HepG2 (cell line): ENCODE results near the gene TBRG4.

Experiments
- ATF6 ChIP-seq: sonication (generic); formaldehyde crosslinking; conservative IDR thresholded peaks from 2 replicates; pipeline ENCODE4 v1.4.0; 2020; ENCODE audit warnings: missing genetic modification reagents
- ATF7-NPFF ChIP-seq: sonication (generic); formaldehyde crosslinking; IDR thresholded peaks from 2 replicates; pipeline ENCODE4 v1.8.1; 2023; ENCODE audit warnings: mild to moderate bottlenecking, low read depth, missing genetic modification reagents, moderate library complexity
- CTCF ChIP-seq: sonication (generic); formaldehyde crosslinking; IDR thresholded peaks from 2 replicates; pipeline ENCODE4 v1.5.0; 2020; ENCODE audit warnings: mild to moderate bottlenecking, missing genetic modification reagents, moderate library complexity
- FOXK1 ChIP-seq: sonication (generic); formaldehyde crosslinking; IDR thresholded peaks from 2 replicates; pipeline ENCODE4 v1.4.0; 2020; ENCODE audit warnings: low read depth, missing genetic modification reagents, borderline replicate concordance
- GABPA ChIP-seq, 2 experiments: IDR thresholded peaks; 2 replicates each; pipeline ENCODE4 v1.6.1; 2011 to 2016; ENCODE audit warnings: low read depth in 2 of 2, low read length in 1 of 2, missing biosample characterization in 1 of 2, missing genetic modification characterization in 1 of 2
- PAXIP1 ChIP-seq: sonication (generic); formaldehyde crosslinking; conservative IDR thresholded peaks from 2 replicates; pipeline ENCODE4 v1.4.0; 2020; ENCODE audit warnings: mild to moderate bottlenecking, missing genetic modification reagents, moderate library complexity
- THAP8 ChIP-seq: sonication (generic); formaldehyde crosslinking; IDR thresholded peaks from 2 replicates; pipeline ENCODE4 v1.5.1; 2020; ENCODE audit warnings: missing genetic modification reagents, mild to moderate bottlenecking, borderline replicate concordance
- USF2 ChIP-seq, 2 experiments: sonication (generic) in 1 of 2; formaldehyde crosslinking in 1 of 2; IDR thresholded peaks; 2 replicates each; pipeline versions ENCODE4 v1.5.1 to v1.6.1; 2011 to 2020; ENCODE audit warnings: borderline replicate concordance in 1 of 2, low read depth in 1 of 2, low read length in 1 of 2, mild to moderate bottlenecking in 1 of 2, missing genetic modification reagents in 1 of 2, moderate library complexity in 1 of 2
- ZFP36L1 ChIP-seq: sonication (generic); formaldehyde crosslinking; IDR thresholded peaks from 2 replicates; pipeline ENCODE4 v1.8.0; 2022; ENCODE audit warnings: mild to moderate bottlenecking, missing genetic modification reagents, moderate library complexity
- ZNF589 ChIP-seq: sonication (generic); formaldehyde crosslinking; conservative IDR thresholded peaks from 2 replicates; pipeline ENCODE4 v1.8.0; 2022; ENCODE audit warnings: mild to moderate bottlenecking, moderate library complexity, missing genetic modification reagents
- ZNF839 ChIP-seq: sonication (generic); formaldehyde crosslinking; IDR thresholded peaks from 2 replicates; pipeline ENCODE4 v1.4.0; 2020; ENCODE audit warnings: missing genetic modification reagents, mild to moderate bottlenecking, borderline replicate concordance

GRCh38 chr7:45088146-45088701 lies 23.3 kb downstream of the TBRG4 start:
- no peak for TF ChIP-seq THAP8
- TF ChIP-seq ATF7-NPFF (CRISPR knock-in tag) = no peak
- TF ChIP-seq ATF6 (CRISPR knock-in tag) = no peak
- no peak for TF ChIP-seq ZNF589
- no peak for TF ChIP-seq ZNF839 (CRISPR knock-in tag)
- TF ChIP-seq CTCF (CRISPR knock-in tag) = no peak
- no peak for TF ChIP-seq GABPA (IDR thresholded peaks at IDR 0.05; ENCODE audit: low read depth, low read length)
- no peak for TF ChIP-seq GABPA (CRISPR knock-in tag; IDR thresholded peaks at IDR 0.05; ENCODE audit: low read depth)
- TF ChIP-seq PAXIP1 (CRISPR knock-in tag) = no peak
- no peak for TF ChIP-seq ZFP36L1 (CRISPR knock-in tag)
- TF ChIP-seq USF2 (IDR thresholded peaks at IDR 0.05; ENCODE audit: low read depth, low read length) = no peak
- no peak for TF ChIP-seq USF2 (CRISPR knock-in tag; IDR thresholded peaks at IDR 0.05; ENCODE audit: borderline replicate concordance)
- TF ChIP-seq FOXK1 (CRISPR knock-in tag) = no peak
